ENCODE data around the gene ERICH6B.

ERICH6B gene

GRCh38 chr13:45540864-45541263 is 74.7 kb downstream of the ERICH6B start:
- DNase-seq, result no peak

GRCh38 chr13:45540195-45540594 is 75.3 kb downstream of the ERICH6B start:
- DNase-seq, result no peak

DNA sequence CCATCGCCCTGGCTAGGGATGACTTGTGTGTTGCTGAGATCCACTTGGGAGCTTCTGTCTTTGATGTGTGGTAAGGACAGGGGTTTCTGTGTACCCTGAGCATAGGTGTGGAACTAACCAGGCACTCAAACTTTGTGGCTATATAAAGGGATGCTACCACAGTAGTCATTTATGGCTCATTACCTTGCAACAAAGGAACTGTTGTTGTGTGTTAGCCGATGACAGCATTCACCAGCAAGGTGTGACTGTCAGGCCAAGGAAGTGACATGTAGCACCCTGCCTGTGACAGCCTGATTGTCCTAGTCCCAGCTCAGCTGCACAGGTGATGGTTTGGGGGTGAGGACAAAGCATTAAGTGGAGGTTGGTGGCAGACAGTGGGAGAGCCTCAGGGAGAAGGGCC is 77.2 kb downstream of the ERICH6B start:
- no peak for DNase-seq

GRCh38 chr13:45537516-45537915 is 78.0 kb downstream of the ERICH6B start:
- DNase-seq, result no peak

- DNase-seq, result no peak
Measured at GRCh38 chr13:45536224-45536623, 79.3 kb downstream of the ERICH6B start.

DNA sequence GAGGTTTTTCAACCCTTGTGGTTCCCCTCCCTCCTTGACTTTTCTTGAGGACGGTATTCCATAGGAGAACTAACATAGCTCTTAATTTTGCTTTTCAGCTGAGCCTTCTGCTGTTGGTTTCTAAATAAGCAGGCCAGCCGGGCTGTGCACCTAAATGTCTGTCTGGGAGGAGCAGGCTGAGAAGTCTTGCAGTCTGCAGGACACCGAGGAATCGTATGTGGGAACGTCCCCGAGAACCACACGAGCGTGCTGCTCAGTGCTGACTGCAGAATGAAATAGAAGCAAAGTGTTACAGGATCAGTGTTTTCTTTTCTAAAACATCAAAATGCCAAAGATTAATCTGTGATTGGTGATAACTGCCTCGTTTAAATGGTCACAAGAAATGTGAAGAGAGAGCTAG is 80.9 kb downstream of the ERICH6B start:
- no peak for DNase-seq

GRCh38 chr13:45529758-45530157 is 85.8 kb downstream of the ERICH6B start:
- DNase-seq, result no peak

DNA sequence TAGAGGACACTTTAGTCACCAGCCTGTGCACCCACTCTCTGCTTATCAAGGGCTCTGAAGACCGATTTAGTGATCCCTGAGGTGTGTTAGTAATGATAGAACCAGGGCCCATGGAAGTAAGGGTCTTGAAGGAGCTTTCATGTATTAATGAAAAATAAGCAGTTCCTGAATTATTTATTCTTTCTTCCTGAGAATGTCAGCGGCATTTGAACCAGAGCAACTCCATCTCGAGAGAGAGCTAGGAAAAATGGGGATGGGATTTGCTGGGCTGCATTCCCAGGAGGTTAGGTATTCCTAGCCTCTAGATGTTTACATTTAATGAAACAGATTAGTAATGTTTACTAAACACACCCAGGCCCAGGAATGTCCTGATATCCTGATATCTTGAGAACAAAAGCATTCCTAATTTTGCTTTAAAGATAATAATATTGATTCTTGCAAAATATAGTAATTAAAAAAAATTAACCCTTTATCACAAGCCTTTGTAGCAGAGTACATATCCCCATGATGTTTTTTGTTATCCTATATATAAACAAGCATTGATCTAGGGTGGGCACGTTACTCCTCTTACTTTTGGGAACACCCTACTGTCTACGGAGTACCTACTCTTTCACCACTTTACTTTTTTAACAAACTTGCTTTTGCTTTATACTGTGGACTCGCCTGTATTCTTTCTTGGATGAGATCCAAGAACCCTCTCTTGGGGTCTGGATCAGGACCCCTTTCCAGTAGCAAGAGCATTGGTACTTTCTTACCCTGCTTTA is 87.7 kb downstream of the ERICH6B start:
- DNase-seq, result no peak

- no peak for DNase-seq
Measured at GRCh38 chr13:45522571-45522970, 93.0 kb downstream of the ERICH6B start.

GRCh38 chr13:45521297-45521696 is 94.2 kb downstream of the ERICH6B start:
- no peak for DNase-seq

DNA sequence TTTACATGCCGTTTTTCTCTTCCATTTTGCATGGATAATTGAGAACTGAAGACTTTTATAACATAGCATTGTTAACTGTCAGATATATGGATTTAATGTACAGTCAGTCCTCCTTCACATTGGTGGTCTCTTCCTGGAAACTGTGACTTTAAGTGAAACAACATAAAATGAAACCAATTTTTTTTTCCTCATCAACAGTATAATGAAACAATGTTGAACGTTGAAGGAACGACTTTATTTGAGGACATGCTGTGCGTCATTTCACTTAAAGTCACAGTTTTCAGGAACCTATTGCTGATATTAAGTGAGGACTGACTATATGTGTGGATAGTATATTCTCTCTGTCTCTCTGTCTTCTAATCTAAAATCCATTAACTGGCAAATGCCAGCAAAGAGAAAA is 96.0 kb downstream of the ERICH6B start:
- no peak for DNase-seq

GRCh38 chr13:45518525-45519245 is 96.9 kb downstream of the ERICH6B start:
- DNase-seq, result no peak

- no peak for DNase-seq
Measured at GRCh38 chr13:45516757-45517156, 98.8 kb downstream of the ERICH6B start.

GRCh38 chr13:45512098-45512496 is 103.4 kb downstream of the ERICH6B start:
- DNase-seq, result no peak

- DNase-seq, result no peak
Measured at GRCh38 chr13:45511310-45512097, 104.0 kb downstream of the ERICH6B start.

DNA sequence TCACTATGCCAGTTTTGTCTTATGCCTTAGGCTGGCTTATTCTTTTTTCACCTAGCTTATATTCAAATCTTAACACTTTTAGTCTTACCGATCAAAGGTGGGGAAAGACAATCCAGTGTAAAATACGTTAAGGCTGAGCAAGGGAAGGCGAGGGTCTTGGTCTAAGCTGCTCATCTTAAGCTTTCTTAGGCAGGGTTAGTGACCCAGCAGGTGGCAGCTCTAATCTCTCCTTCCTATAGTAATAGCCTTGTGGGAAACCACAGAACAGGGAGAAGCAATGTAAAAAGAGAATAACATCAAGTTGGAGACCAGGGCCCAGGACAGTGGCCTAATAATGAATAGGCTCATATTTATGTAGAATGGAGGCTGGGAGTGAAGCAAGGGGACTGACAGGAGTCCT is 104.9 kb downstream of the ERICH6B start:
- no peak for DNase-seq

- no peak for DNase-seq
Measured at GRCh38 chr13:45508776-45509175, 106.8 kb downstream of the ERICH6B start.

DNA sequence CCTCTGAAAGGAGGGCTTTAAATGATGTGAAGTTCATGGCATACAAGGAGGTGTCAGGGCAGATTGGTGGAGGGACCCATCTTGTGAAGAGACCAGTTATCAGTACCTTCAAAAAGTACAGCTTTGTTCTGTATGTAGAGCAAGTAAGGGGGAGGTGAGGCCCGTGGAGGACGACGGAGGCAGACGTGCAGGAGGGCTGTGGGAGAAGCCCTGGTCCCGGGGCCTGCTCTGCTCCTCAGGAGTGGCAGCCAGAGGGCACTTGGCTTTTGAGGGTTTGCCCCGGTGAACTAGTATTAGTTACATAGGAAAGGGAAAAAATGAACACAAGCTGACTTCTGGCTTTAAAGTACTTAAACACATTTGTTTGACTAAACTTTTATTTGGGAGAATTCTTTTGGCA is 108.7 kb downstream of the ERICH6B start:
- DNase-seq, result no peak

GRCh38 chr13:45503658-45504057 is 111.9 kb downstream of the ERICH6B start:
- no peak for DNase-seq

DNA sequence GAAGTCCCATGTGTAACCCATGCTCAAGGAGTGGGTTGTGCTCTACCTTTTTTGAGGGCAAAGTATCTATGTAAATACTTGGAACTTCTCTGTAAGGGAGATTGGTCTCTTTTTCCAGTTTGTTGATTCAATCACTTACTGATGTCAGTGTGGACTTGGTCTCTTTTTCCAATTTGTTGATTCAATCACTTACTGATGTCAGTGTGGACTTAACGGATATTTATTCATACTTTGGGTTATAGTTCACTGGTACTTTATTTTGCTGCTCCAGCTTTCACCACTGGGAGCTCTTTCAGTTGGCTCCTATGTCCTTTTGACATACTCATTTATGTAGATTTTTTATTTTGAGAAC is 114.4 kb downstream of the ERICH6B start:
- DNase-seq, result no peak

GRCh38 chr13:45500492-45501174 is 114.9 kb downstream of the ERICH6B start:
- DNase-seq, result no peak

DNA sequence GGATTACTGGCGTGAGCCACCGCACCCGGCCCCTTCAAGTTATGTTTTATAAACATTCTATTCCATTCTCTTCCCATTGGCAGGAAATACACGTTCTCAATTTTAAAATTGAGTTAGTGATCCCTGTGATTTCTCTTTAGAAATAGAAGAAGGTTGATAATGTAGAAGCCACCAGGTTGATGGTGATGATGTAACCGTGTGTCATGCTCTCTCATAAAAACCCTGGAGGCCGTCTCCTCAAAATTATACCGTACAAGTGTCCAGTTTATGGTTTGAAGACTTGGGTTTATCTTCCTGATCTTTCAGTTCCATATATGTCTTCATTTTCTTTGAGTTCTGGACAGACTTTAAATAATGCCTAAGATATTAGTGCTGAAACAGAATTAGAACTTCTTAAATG is 118.6 kb downstream of the ERICH6B start:
- DNase-seq, result no peak

- DNase-seq, result no peak
Measured at GRCh38 chr13:45492538-45492937, 123.0 kb downstream of the ERICH6B start.
